Thoracic aorta (tissue), 2 donors: ENCODE results near the gene TST. TPM values are rescaled to one million over a fixed set of nuclear protein-coding genes. Genes with fewer than 3 reads are reported as not detected.
A peak's percentile ranks its signal among the peaks of the same experiment; 100 is the strongest.

Experiments used
- ATAC-seq: fragments of 150-250 bp; one replicate; pipeline ENCODE4 v1.8.0; 2017; ENCODE audit warnings: low read depth; ENCODE audit not compliant: insufficient number of reproducible peaks, low FRiP score
- DNase-seq: peaks from one replicate; pipeline ENCODE4 v3.0.0-alpha.2; 2020; ENCODE audit warnings: low spot score
- H3K27ac ChIP-seq, 2 donors: fragments of 200-600 bp; sonication (generic); 1 replicate in 1 of 2; 2 replicates in 1 of 2; pipeline ENCODE4 v1.5.1; 2016; ENCODE audit warnings: mild to moderate bottlenecking in 2 of 2, moderate library complexity in 2 of 2
- H3K27me3 ChIP-seq: fragments of 200-600 bp; sonication (generic); replicated peaks from 2 replicates; pipeline ENCODE4 v1.6.0; 2016; ENCODE audit warnings: mild to moderate bottlenecking; ENCODE audit not compliant: insufficient read depth
- H3K36me3 ChIP-seq: fragments of 200-600 bp; sonication (generic); one replicate; pipeline ENCODE4 v1.5.1; 2016
- H3K4me1 ChIP-seq, 2 donors: fragments of 200-600 bp; sonication (generic); 1 replicate in 1 of 2; 2 replicates in 1 of 2; pipeline versions ENCODE4 v1.5.1 to v1.6.0; 2016; ENCODE audit warnings: low read depth in 2 of 2, mild to moderate bottlenecking in 1 of 2; ENCODE audit not compliant: control insufficient read depth in 1 of 2
- H3K4me3 ChIP-seq: fragments of 200-600 bp; sonication (generic); 2 replicates; pipeline ENCODE4 v1.5.1; 2016; ENCODE audit warnings: mild to moderate bottlenecking
- H3K9me3 ChIP-seq: fragments of 200-600 bp; sonication (generic); 2 replicates; pipeline ENCODE4 v1.5.1; 2016
- total RNA-seq, 2 donors: library from RNA; depleted of rRNA; stranded (reverse); fragments of >200 nt; gene quantifications; one replicate each; pipeline versions ENCODE4 v1.1.0 to v1.2.3, GENCODE V29; 2016
- TF ChIP-seq, protein P1 (sequence below): fragments of 200-600 bp; sonication (generic); IDR thresholded peaks from one replicate; pipeline ENCODE4 v1.5.1; 2019; ENCODE audit warnings: antibody characterized with exemption

Gene TST
- 10 to 100 TPM in 1 of 2 donors, 1 to 10 TPM in 1; 8.5 to 26.9 TPM for total RNA-seq

DNA sequence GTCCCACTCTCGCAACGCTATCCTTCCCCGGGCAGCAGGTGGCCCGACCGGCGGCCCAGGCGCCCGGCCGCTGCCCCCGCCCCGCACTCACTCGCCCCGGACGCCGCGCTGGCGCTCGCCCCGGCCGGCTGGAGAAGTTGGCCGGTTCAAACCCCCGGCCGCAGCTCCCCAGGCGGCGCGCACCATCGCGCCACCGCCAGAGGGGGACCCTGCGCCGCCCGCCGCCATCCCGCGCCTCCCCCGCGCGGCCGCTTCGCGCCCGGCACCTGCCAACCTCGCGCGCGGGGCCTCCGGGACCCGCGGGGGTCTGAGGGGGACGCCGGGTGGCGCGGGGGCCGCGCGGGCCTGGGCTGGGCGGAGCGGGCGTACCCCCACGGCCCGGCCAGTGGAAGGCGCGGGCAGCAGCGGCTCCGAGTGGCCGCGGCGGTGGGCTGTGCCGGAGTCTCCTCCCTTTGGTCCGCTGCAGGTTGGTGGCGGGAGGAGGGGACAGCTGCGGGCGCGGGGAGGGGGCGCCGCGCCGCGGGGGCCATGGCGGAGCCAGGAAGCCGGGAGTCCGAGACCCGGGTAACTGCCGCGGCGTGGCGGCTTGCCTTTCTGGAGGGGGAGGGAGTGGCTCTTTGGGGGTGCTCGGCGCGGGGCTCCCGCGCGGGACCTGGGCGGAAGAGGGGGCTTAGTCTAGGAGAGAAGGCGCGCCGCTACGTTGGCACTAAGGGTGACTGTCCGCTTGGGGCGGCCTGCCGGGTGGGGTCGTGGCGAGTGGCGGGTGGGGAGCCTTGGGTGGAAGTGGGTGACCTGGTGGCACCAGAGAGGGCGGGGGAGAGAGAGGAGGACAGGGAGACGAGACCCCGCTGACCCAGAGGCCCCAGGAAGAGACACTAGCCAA, at the start of gene TST, which contains the start of gene MPST:
TSS of gene TST (minus strand) at position 139 of the 883 bp plus-strand sequence. CDS start 715 bp downstream, outside the sequence.
TSS of gene MPST (plus strand) at position 434 of the 883 bp plus-strand sequence. CDS start at position 529, 95 bp downstream.
- H3K36me3 ChIP-seq: peaks cover 6% of the 10 kb centered on the region
- H3K27ac ChIP-seq: peak within 1 kb of the TSS; percentile 88 to 89
- TF ChIP-seq, protein P1, sequence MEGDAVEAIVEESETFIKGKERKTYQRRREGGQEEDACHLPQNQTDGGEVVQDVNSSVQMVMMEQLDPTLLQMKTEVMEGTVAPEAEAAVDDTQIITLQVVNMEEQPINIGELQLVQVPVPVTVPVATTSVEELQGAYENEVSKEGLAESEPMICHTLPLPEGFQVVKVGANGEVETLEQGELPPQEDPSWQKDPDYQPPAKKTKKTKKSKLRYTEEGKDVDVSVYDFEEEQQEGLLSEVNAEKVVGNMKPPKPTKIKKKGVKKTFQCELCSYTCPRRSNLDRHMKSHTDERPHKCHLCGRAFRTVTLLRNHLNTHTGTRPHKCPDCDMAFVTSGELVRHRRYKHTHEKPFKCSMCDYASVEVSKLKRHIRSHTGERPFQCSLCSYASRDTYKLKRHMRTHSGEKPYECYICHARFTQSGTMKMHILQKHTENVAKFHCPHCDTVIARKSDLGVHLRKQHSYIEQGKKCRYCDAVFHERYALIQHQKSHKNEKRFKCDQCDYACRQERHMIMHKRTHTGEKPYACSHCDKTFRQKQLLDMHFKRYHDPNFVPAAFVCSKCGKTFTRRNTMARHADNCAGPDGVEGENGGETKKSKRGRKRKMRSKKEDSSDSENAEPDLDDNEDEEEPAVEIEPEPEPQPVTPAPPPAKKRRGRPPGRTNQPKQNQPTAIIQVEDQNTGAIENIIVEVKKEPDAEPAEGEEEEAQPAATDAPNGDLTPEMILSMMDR: peak; percentile 12
- H3K4me3 ChIP-seq: peak within 1 kb of the TSS; percentile 90
- peak; percentile 73 for ATAC-seq
- no peaks in the 10 kb centered on the region for H3K27me3 ChIP-seq
- peaks cover 26 to 45% of the 10 kb centered on the region in 2 donors for H3K4me1 ChIP-seq
- DNase-seq: no peak
- no peaks in the 10 kb centered on the region for H3K9me3 ChIP-seq

DNA sequence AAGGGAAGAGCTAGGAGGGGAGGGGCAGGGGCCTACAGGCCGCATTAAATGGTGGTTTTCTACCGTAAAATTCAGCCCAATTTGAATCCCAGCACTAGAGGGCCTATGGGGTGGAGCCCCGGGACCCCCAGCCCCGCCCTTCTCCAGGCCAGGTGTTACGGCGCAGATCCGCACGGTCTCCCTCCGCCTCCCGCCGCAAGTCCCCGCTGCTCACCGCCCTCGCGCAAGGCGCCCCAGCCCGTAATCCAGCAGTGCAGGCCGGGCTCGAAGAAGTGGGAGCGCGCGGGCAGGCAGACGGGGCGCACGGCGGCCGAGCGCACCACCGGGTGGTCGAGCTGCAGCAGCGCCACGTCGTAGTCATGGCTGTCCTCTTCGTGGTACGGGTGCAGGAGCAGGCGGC, 49.6 kb upstream of the TST start:
- Histone ChIP-seq H3K4me3 (no peak overlapping the region), H3K27me3 (no peaks in the 10 kb centered on the region)
- TF ChIP-seq, protein P1: no peak

GRCh38 chr22:37067428-37067827, 48.2 kb upstream of the TST start:
- no peak overlapping the region for H3K27ac ChIP-seq
- H3K4me3 ChIP-seq: no peak overlapping the region
- TF ChIP-seq, protein P1: no peak
- no peak for ATAC-seq
- H3K9me3 ChIP-seq: no peaks in the 10 kb centered on the region
- no peak for DNase-seq
- H3K36me3 ChIP-seq: no peaks in the 10 kb centered on the region
- no peaks in the 10 kb centered on the region for H3K4me1 ChIP-seq
- H3K27me3 ChIP-seq: no peaks in the 10 kb centered on the region

More for the DNA sequence above, 49.6 kb upstream of the TST start:
- no peak overlapping the region for H3K27ac ChIP-seq
- no peak for ATAC-seq
- no peak for DNase-seq
- no peaks in the 10 kb centered on the region for H3K9me3 ChIP-seq
- H3K4me1 ChIP-seq: no peaks in the 10 kb centered on the region
- H3K36me3 ChIP-seq: no peaks in the 10 kb centered on the region

DNA sequence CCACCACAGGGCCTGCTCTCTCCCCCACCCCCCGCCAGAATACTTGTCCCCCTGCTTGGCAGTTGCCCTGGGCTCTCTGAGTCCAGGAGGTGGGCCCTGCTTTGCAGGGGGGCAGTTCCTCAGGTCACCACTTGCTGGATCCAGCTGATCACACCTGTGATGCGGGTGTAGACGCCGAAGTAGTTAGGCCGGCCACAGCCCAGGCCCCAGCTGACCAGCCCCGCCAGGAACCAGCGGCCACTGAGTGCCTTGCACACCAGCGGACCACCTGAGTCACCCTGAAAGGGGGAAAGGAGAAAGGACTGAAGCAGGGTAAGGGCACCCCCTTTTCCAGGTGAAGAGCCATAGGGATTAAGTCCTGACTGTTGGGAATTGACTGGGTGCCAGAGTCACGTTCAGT, 46.7 kb upstream of the TST start:
- ATAC-seq: no peak
- Histone ChIP-seq H3K4me1 (no peaks in the 10 kb centered on the region), H3K27ac (no peak overlapping the region), H3K9me3 (no peaks in the 10 kb centered on the region), H3K36me3 (peaks cover 3% of the 10 kb centered on the region), H3K4me3 (no peak overlapping the region), H3K27me3 (no peaks in the 10 kb centered on the region)
- no peak for DNase-seq
- TF ChIP-seq, protein P1: no peak

DNA sequence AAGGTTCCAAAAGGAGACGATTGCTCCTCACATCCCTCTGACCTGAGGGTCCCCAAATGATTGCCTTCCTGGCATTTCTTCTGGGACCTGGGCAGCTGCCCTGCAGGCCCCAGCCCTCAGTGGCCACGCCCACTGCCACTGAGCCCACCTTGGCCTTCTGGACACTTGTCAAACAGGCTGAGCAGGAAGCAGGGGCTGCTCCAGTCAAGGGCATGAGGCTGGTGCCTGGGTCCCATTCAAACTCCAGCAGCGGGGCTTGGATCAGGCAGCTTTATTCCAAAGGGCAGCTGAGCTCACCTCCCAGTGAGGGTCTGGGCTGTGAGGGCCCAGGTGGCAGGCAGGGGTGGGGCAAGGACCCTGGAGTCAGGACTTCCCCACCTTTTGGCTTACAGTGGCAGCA, 45.9 kb upstream of the TST start:
- Histone ChIP-seq H3K27me3 (no peaks in the 10 kb centered on the region), H3K27ac (no peak overlapping the region), H3K9me3 (no peaks in the 10 kb centered on the region), H3K36me3 (peaks cover 6% of the 10 kb centered on the region), H3K4me1 (no peaks in the 10 kb centered on the region), H3K4me3 (no peak overlapping the region)
- ATAC-seq (no peak), DNase-seq (no peak)
- TF ChIP-seq, protein P1: no peak
